ENCODE data around the gene LRIT2. TPM values are rescaled to one million over a fixed set of nuclear protein-coding genes. Genes with fewer than 3 reads are reported as not detected.

LRIT2 gene
- polyA plus RNA-seq, 3 donors: not detected

- no peaks in the 10 kb centered on the region for H3K36me3 ChIP-seq (replicated peaks in 1 of 2; ENCODE audit: control insufficient read depth in 1 of 2, insufficient read depth in 2 of 2, low read length in 2 of 2)
- under 1% methylated on average over 61 of the region's 61 CpGs for WGBS (ENCODE audit: insufficient coverage)
- peak within 1 kb of the TSS; percentile 41 for H2AFZ ChIP-seq (ENCODE audit: insufficient read depth, low read depth, low read length, poor library complexity, severe bottlenecking)
- H3K79me2 ChIP-seq (ENCODE audit: insufficient read depth, low read length): no peaks in the 10 kb centered on the region
- intact Hi-C loops (cut with micrococcal nuclease): loop anchor here in 1 of 2 donors (5.0 kb wide), 1 partner anchor 42 kb away; no protein-coding TSS in a partner anchor
- DNase-seq: no peak
- H3K27me3 Mint-ChIP-seq (ENCODE audit: low read depth in 3 of 3): peaks cover 37 to 59% (median 41%) of the 10 kb centered on the region in 3 donors
- H3K27me3 ChIP-seq (ENCODE audit: control insufficient read depth in 2 of 2, insufficient read depth in 2 of 2, low read length in 2 of 2): peaks cover 33 to 50% of the 10 kb centered on the region in 2 donors
- no peak within 1 kb of the TSS for H3K27ac ChIP-seq (ENCODE audit: low read depth in 1 of 2, low read length in 2 of 2)
- H3K36me3 Mint-ChIP-seq: no peaks in the 10 kb centered on the region
- peak within 1 kb of the TSS in 1 of 2 donors; percentile 72 for H3K4me3 Mint-ChIP-seq
- H3K4me3 ChIP-seq (replicated peaks in 1 of 3; ENCODE audit: low read depth in 2 of 3, low read length in 3 of 3): peak within 1 kb of the TSS in 1 of 3 experiments; percentile 20
- peaks cover 0 to 1% (median 0%) of the 10 kb centered on the region in 7 donors for H3K9me3 Mint-ChIP-seq
- H3K9me3 ChIP-seq (replicated peaks in 1 of 2; ENCODE audit: control insufficient read depth in 1 of 2, insufficient read depth in 1 of 2, low read length in 2 of 2): peaks cover 0 to 13% of the 10 kb centered on the region in 2 donors
- no peaks in the 10 kb centered on the region for H4K20me1 ChIP-seq (ENCODE audit: insufficient read depth, low read length)
- peak within 1 kb of the TSS; percentile 32 for H3K9ac ChIP-seq (ENCODE audit: insufficient read depth, low read length, poor library complexity, severe bottlenecking)
- no peaks in the 10 kb centered on the region for H3K4me1 Mint-ChIP-seq
- H3K4me2 ChIP-seq (replicated peaks; ENCODE audit: extremely low read depth, low read length, poor library complexity, severe bottlenecking): peak within 1 kb of the TSS; percentile 42
- no peak for TF ChIP-seq CTCF (IDR thresholded peaks at IDR 0.05)
- no peaks in the 10 kb centered on the region for H3K4me1 ChIP-seq (ENCODE audit: control insufficient read depth in 1 of 2, insufficient read depth in 2 of 2, low read length in 2 of 2)
- no peak within 1 kb of the TSS for H3K27ac Mint-ChIP-seq
These were observed 30.8 kb downstream of the LRIT2 start, which contains the start of gene CDHR1 for GRCh38 chr10:84194424-84195043. Gene CDHR1 (plus strand): TSS chr10:84194537. CDS start chr10:84194761, 224 bp downstream.

- Mint-ChIP-seq H3K27ac (no peak overlapping the region), H3K9me3 (peaks cover 0 to 1% (median 0%) of the 10 kb centered on the region in 7 donors), H3K27me3 (ENCODE audit: low read depth in 3 of 3) (peaks cover 37 to 59% (median 41%) of the 10 kb centered on the region in 3 donors), H3K36me3 (no peaks in the 10 kb centered on the region), H3K4me3 (peak overlapping the region in 1 of 2 donors; percentile 72), H3K4me1 (no peaks in the 10 kb centered on the region)
- Histone ChIP-seq H3K4me1 (ENCODE audit: control insufficient read depth in 1 of 2, insufficient read depth in 2 of 2, low read length in 2 of 2) (no peaks in the 10 kb centered on the region), H3K9me3 (replicated peaks in 1 of 2; ENCODE audit: control insufficient read depth in 1 of 2, insufficient read depth in 1 of 2, low read length in 2 of 2) (peaks cover 0 to 13% of the 10 kb centered on the region in 2 donors), H3K4me3 (replicated peaks in 1 of 3; ENCODE audit: low read depth in 2 of 3, low read length in 3 of 3) (peak overlapping the region in 1 of 3 experiments; percentile 20), H3K27ac (ENCODE audit: low read depth in 1 of 2, low read length in 2 of 2) (no peak overlapping the region), H3K9ac (ENCODE audit: insufficient read depth, low read length, poor library complexity, severe bottlenecking) (peak overlapping the region; percentile 32), H3K27me3 (ENCODE audit: control insufficient read depth in 2 of 2, insufficient read depth in 2 of 2, low read length in 2 of 2) (peaks cover 33 to 50% of the 10 kb centered on the region in 2 donors), H3K36me3 (replicated peaks in 1 of 2; ENCODE audit: control insufficient read depth in 1 of 2, insufficient read depth in 2 of 2, low read length in 2 of 2) (no peaks in the 10 kb centered on the region), H3K79me2 (ENCODE audit: insufficient read depth, low read length) (no peaks in the 10 kb centered on the region), H4K20me1 (ENCODE audit: insufficient read depth, low read length) (no peaks in the 10 kb centered on the region), H2AFZ (ENCODE audit: insufficient read depth, low read depth, low read length, poor library complexity, severe bottlenecking) (peak overlapping the region; percentile 41), H3K4me2 (replicated peaks; ENCODE audit: extremely low read depth, low read length, poor library complexity, severe bottlenecking) (peak overlapping the region; percentile 42)
- intact Hi-C loops (cut with micrococcal nuclease): no loop called here
- WGBS (ENCODE audit: insufficient coverage): 33% methylated on average over 1 of the region's 5 CpGs
- no peak for TF ChIP-seq CTCF (IDR thresholded peaks at IDR 0.05)
- no peak for DNase-seq
These were observed 31.4 kb downstream of the LRIT2 start for GRCh38 chr10:84193846-84194423.

Measured in CD14-positive monocyte (primary cell).